ENCODE results near the gene COG1. TPM values are rescaled to one million over a fixed set of nuclear protein-coding genes. Genes with fewer than 3 reads are reported as not detected.
A peak's percentile ranks its signal among the peaks of the same experiment; 100 is the strongest.

The COG1 gene
- total and polyA plus RNA-seq, 9 of the 15 experiments (the other 6 are each of a cell fraction or from before 2014, with no cell fraction given) = 9.5 to 26.8 (median 12.9) TPM

- H3K9me1 ChIP-seq (ENCODE audit: control insufficient read depth, insufficient read depth, low read length) = no peaks in the 10 kb centered on the region
- no peak for FAIRE-seq
- no peaks in the 10 kb centered on the region for H3K4me1 ChIP-seq (replicated peaks in 1 of 2; ENCODE audit: control insufficient read depth in 2 of 2, insufficient read depth in 2 of 2, low read length in 2 of 2)
- intact Hi-C loops (cut with micrococcal nuclease) = loop anchor here (5.0 kb wide), 1 partner anchor 59 kb away; the partner anchor contains the start of gene COG1
- 21% methylated on average over 9 of the region's 10 CpGs for WGBS (ENCODE audit: insufficient coverage, low coverage, missing lambda C conversion rate)
- no TSS peak for BruUV-seq (replicated peaks)
- in situ Hi-C loops (cut with MboI) = loop anchor here (5.0 kb wide), 1 partner anchor 529 kb away; no protein-coding TSS in a partner anchor
- H3K4me2 ChIP-seq (ENCODE audit: insufficient read depth, low read length) = no peak overlapping the region
- peaks cover 4 to 9% of the 10 kb centered on the region in 2 experiments; a peak in 4 of 5 replicates for H3K27me3 ChIP-seq (ENCODE audit: control insufficient read depth in 2 of 2, insufficient read depth in 2 of 2, low read length in 2 of 2)
- H3K4me3 ChIP-seq = no peak overlapping the region
- peaks cover 17% of the 10 kb centered on the region; the same call in 2 of the 3 replicates for H3K36me3 ChIP-seq (ENCODE audit: control insufficient read depth, insufficient read depth, low read length)
- ATAC-seq = 0 out of 3 replicates have a peak, but pooled peaks have one; percentile 22
- no peak for TF ChIP-seq ATF7 (IDR thresholded peaks at IDR 0.05)
- TF ChIP-seq MITF (IDR thresholded peaks at IDR 0.05) = no peak
- no peak for TF ChIP-seq RBBP5 (IDR thresholded peaks at IDR 0.05; ENCODE audit: borderline replicate concordance, insufficient read depth, low read length, poor library complexity, severe bottlenecking)
- no peak for TF ChIP-seq TCF15 (CRISPR knock-in tag; IDR thresholded peaks at IDR 0.05)
- no peak for TF ChIP-seq ATF4 (CRISPR knock-in tag; IDR thresholded peaks at IDR 0.05)
- TF ChIP-seq, protein P1, sequence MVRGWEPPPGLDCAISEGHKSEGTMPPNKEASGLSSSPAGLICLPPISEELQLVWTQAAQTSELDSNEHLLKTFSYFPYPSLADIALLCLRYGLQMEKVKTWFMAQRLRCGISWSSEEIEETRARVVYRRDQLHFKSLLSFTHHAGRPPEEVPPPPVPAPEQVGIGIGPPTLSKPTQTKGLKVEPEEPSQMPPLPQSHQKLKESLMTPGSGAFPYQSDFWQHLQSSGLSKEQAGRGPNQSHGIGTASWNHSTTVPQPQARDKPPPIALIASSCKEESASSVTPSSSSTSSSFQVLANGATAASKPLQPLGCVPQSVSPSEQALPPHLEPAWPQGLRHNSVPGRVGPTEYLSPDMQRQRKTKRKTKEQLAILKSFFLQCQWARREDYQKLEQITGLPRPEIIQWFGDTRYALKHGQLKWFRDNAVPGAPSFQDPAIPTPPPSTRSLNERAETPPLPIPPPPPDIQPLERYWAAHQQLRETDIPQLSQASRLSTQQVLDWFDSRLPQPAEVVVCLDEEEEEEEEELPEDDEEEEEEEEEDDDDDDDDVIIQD (CRISPR knock-in tag; IDR thresholded peaks at IDR 0.05) = no peak
- TF ChIP-seq FIP1L1 (IDR thresholded peaks at IDR 0.05; ENCODE audit: low read depth, low read length, poor library complexity, severe bottlenecking) = no peak
- TF ChIP-seq ZNF75A (CRISPR knock-in tag; IDR thresholded peaks at IDR 0.05) = no peak
- no peak for TF ChIP-seq ZZZ3 (IDR thresholded peaks at IDR 0.05)
- TF ChIP-seq, protein P2, sequence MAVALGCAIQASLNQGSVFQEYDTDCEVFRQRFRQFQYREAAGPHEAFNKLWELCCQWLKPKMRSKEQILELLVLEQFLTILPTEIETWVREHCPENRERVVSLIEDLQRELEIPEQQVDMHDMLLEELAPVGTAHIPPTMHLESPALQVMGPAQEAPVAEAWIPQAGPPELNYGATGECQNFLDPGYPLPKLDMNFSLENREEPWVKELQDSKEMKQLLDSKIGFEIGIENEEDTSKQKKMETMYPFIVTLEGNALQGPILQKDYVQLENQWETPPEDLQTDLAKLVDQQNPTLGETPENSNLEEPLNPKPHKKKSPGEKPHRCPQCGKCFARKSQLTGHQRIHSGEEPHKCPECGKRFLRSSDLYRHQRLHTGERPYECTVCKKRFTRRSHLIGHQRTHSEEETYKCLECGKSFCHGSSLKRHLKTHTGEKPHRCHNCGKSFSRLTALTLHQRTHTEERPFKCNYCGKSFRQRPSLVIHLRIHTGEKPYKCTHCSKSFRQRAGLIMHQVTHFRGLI (CRISPR knock-in tag; IDR thresholded peaks at IDR 0.05) = no peak
- 0 out of 2 replicates have a peak, but pooled peaks cover 3% of the 10 kb centered on the region for H4K20me1 ChIP-seq (replicated peaks; ENCODE audit: control insufficient read depth, insufficient read depth, low read length)
- H3K79me2 ChIP-seq (ENCODE audit: control insufficient read depth, insufficient read depth, low read length) = no peaks in the 10 kb centered on the region
- H3K27ac ChIP-seq (ENCODE audit: extremely low read depth, low read depth, low read length) = no peak overlapping the region
- CTCF ChIA-PET (ENCODE audit: low intra/inter-chr PET ratio) = no interaction called here
- no peak for DNase-seq (ENCODE audit: extremely low read depth in 1 of 4, low spot score in 3 of 4)
- POLR2A ChIA-PET = interaction anchor here (0.6 kb wide), 1 partner anchor 40 kb away, joined by 3 read pairs; no protein-coding TSS in a partner anchor
- H2AFZ ChIP-seq (ENCODE audit: low read depth, low read length) = no peak overlapping the region
- no peaks in the 10 kb centered on the region for H3K9me3 ChIP-seq (replicated peaks; ENCODE audit: control insufficient read depth, insufficient read depth, low read depth, low read length)
- no peak overlapping the region; a peak in 1 of 4 replicates for H3K9ac ChIP-seq (ENCODE audit: insufficient read depth in 1 of 2, low read depth in 2 of 2, low read length in 2 of 2)
These were observed 58.2 kb downstream of the COG1 start for GRCh38 chr17:73250851-73251640.

Measured in K562 (cell line).